Osteocyte (in vitro differentiated cells): ENCODE data around the gene KCNC3. TPM values are rescaled to one million over a fixed set of nuclear protein-coding genes. Genes with fewer than 3 reads are reported as not detected.

Experiments
- DNase-seq: peaks from one replicate; pipeline ENCODE4 v3.0.0; 2021; ENCODE audit warnings: mixed read lengths; ENCODE audit not compliant: unreplicated experiment; ENCODE audit errors: extremely low spot score
- H3K27ac Mint-ChIP-seq: one replicate; pipeline ENCODE4 v1.8.0; 2021; ENCODE audit warnings: mild to moderate bottlenecking, mixed read lengths; ENCODE audit not compliant: unreplicated experiment
- H3K27me3 Mint-ChIP-seq: one replicate; pipeline ENCODE4 v1.8.0; 2021; ENCODE audit warnings: mixed read lengths; ENCODE audit not compliant: unreplicated experiment
- H3K36me3 Mint-ChIP-seq: one replicate; pipeline ENCODE4 v1.8.0; 2021; ENCODE audit warnings: mixed read lengths; ENCODE audit not compliant: unreplicated experiment
- H3K4me1 Mint-ChIP-seq: one replicate; pipeline ENCODE4 v1.8.0; 2021; ENCODE audit warnings: mixed read lengths; ENCODE audit not compliant: unreplicated experiment
- H3K4me3 Mint-ChIP-seq: one replicate; pipeline ENCODE4 v1.8.0; 2021; ENCODE audit warnings: mild to moderate bottlenecking, moderate library complexity, mixed read lengths; ENCODE audit not compliant: unreplicated experiment
- H3K9me3 Mint-ChIP-seq: one replicate; pipeline ENCODE4 v1.8.0; 2021; ENCODE audit warnings: mixed read lengths; ENCODE audit not compliant: unreplicated experiment
- CTCF ChIP-seq: fragments of 200-600 bp; sonication (generic); IDR thresholded peaks from 2 replicates; pipeline ENCODE4 v1.5.0; 2021; ENCODE audit warnings: antibody characterized with exemption, mild to moderate bottlenecking, moderate library complexity
- total RNA-seq: library from RNA; stranded (reverse); gene quantifications from 2 replicates; pipeline ENCODE4 v1.2.1, GENCODE V29; 2021

KCNC3 gene
- total RNA-seq, 1 donor from 2014 or later = 1.2 TPM

GRCh38 chr19:50280074-50280473, 49.1 kb downstream of the KCNC3 start:
- Mint-ChIP-seq H3K27ac (no peak overlapping the region), H3K9me3 (peaks cover 2% of the 10 kb centered on the region), H3K4me3 (no peak overlapping the region), H3K36me3 (no peaks in the 10 kb centered on the region), H3K27me3 (no peaks in the 10 kb centered on the region), H3K4me1 (no peaks in the 10 kb centered on the region)
- TF ChIP-seq CTCF = no peak
- DNase-seq = no peak

GRCh38 chr19:50277966-50278580, 51.1 kb downstream of the KCNC3 start:
- Mint-ChIP-seq H3K4me1 (no peaks in the 10 kb centered on the region), H3K4me3 (no peak overlapping the region), H3K9me3 (no peaks in the 10 kb centered on the region), H3K27me3 (no peaks in the 10 kb centered on the region), H3K27ac (no peak overlapping the region), H3K36me3 (no peaks in the 10 kb centered on the region)
- no peak for DNase-seq
- TF ChIP-seq CTCF = no peak

- Mint-ChIP-seq H3K4me1 (no peaks in the 10 kb centered on the region), H3K27me3 (no peaks in the 10 kb centered on the region), H3K27ac (no peak overlapping the region), H3K4me3 (no peak overlapping the region), H3K9me3 (no peaks in the 10 kb centered on the region), H3K36me3 (no peaks in the 10 kb centered on the region)
- no peak for TF ChIP-seq CTCF
- no peak for DNase-seq
Observed at GRCh38 chr19:50276370-50277063, 52.7 kb downstream of the KCNC3 start.

GRCh38 chr19:50275577-50276368, 53.4 kb downstream of the KCNC3 start:
- Mint-ChIP-seq H3K27me3 (no peaks in the 10 kb centered on the region), H3K9me3 (no peaks in the 10 kb centered on the region), H3K36me3 (no peaks in the 10 kb centered on the region), H3K4me1 (no peaks in the 10 kb centered on the region), H3K4me3 (no peak overlapping the region), H3K27ac (no peak overlapping the region)
- DNase-seq = no peak
- TF ChIP-seq CTCF = no peak

- Mint-ChIP-seq H3K9me3 (no peaks in the 10 kb centered on the region), H3K27me3 (no peaks in the 10 kb centered on the region), H3K36me3 (no peaks in the 10 kb centered on the region), H3K4me3 (no peak overlapping the region), H3K4me1 (no peaks in the 10 kb centered on the region), H3K27ac (no peak overlapping the region)
- DNase-seq = no peak
- TF ChIP-seq CTCF = no peak
Observed at GRCh38 chr19:50273821-50274220, 55.4 kb downstream of the KCNC3 start.
